Measurements from ENCODE around the gene TRIM39.

DNA sequence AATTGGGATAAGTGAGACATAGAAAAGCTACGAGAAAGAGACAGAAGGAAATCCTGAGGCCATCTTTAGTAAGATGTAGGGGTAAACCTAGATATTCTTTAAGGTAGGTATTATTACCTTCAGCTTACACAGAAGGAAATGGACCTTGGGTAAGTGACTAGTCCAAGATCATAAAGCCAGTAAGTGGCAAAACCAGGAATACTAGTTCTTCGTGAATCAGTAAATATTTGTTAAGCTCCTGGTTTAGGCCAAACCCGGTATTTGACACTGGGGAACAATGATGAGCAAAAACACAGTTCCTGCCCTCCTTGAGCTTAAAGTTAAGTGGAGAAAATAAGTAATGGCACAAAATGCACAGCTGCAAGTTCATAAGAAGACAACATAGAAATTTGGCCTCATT, 5.3 kb downstream of the TRIM39 start:
- TF ChIP-seq, protein P1, sequence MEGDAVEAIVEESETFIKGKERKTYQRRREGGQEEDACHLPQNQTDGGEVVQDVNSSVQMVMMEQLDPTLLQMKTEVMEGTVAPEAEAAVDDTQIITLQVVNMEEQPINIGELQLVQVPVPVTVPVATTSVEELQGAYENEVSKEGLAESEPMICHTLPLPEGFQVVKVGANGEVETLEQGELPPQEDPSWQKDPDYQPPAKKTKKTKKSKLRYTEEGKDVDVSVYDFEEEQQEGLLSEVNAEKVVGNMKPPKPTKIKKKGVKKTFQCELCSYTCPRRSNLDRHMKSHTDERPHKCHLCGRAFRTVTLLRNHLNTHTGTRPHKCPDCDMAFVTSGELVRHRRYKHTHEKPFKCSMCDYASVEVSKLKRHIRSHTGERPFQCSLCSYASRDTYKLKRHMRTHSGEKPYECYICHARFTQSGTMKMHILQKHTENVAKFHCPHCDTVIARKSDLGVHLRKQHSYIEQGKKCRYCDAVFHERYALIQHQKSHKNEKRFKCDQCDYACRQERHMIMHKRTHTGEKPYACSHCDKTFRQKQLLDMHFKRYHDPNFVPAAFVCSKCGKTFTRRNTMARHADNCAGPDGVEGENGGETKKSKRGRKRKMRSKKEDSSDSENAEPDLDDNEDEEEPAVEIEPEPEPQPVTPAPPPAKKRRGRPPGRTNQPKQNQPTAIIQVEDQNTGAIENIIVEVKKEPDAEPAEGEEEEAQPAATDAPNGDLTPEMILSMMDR (IDR thresholded peaks at IDR 0.05) = no peak
- no peak for TF ChIP-seq POLR2A (IDR thresholded peaks at IDR 0.05)

All from body of pancreas (tissue), 4 donors.